GM18505 (cell line): ENCODE measurements around the gene PRKD1.

Experiments used
- ATAC-seq: cut with Tn5 transposase; IDR thresholded peaks from one replicate; pipeline ENCODE4 v1.9.1; 2021; ENCODE audit not compliant: unreplicated experiment
- POLR2A ChIP-seq: IDR thresholded peaks from 4 replicates; pipeline ENCODE4 v1.6.1; 2011; ENCODE audit warnings: borderline replicate concordance; ENCODE audit not compliant: insufficient read depth, insufficient read length; ENCODE audit errors: extremely low read depth

PRKD1 gene

DNA sequence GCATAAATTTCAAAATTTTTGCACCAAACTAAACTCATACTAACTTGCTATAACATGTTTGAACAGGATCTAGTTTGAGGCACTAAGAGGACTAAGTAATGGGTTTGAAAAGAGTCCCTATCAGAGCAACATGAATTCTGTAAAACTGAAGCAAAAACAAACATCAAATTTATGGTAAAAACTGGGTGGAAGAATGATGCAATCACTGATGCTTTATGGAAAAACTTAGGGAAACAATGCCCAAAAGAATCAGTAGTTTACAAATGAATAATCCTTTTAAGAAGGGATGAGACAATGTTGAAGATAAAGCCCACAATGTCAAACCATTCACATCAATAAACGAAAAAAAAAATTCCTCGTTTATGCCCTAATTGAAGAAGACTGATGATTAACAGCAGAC is 88.9 kb downstream of the PRKD1 start:
- ATAC-seq: no peak
- no peak for TF ChIP-seq POLR2A

DNA sequence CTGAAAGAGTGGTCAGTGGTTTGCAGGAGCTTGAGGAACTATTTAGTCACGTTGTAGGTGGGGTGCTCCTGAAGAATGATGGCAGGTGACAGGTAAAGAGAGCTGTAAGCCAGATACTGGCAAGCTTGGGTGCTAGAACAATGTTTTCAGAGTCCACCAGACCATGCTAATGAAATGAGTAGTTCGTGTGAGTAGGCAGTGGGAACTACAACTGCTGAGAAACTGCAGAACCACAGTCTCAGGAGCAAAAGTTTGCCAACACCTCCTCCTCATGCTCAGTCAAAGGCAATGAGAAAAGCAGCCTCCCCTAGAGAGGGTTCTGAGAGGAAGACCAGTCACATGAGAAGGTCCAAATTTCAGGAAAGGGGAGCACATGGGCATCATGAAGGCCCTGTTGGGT is 91.3 kb downstream of the PRKD1 start:
- no peak for ATAC-seq
- no peak for TF ChIP-seq POLR2A

DNA sequence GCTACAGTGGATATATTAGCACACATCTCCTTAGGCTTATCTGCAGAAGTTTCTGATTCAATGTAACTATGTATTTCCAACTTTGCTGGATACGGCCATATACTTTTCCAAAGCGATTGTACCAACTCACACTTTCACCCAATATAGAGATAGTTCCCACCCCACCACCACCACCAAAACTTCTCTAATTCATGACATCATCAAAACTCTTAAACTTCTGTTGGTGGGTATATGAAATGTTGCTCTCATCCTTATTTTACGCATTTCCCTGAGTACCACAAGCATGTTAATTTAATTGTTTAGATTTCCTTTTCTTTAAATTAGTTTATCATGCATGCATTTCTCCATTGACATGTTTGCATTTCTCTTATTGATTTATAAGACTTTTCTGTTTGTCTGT is 95.6 kb downstream of the PRKD1 start:
- TF ChIP-seq POLR2A: no peak
- no peak for ATAC-seq

DNA sequence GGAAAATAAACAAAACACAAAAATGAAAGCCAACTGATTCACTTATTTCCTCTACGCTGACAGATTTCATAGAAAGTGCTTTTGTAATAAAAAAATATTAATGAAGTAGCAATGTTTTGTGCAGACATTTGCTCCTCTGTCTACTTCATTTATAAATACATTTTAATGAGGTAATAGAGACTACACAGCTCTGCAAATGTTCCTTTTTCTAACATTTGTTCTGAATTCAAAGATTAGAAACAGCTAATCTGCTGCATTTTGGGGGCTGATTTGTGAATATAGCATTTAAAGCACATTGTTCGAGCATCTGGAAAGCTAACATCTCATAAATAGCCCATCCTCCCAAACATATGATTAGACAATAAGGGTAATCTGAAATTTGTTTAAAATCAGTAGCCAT is 97.8 kb downstream of the PRKD1 start:
- ATAC-seq: no peak
- TF ChIP-seq POLR2A: no peak

DNA sequence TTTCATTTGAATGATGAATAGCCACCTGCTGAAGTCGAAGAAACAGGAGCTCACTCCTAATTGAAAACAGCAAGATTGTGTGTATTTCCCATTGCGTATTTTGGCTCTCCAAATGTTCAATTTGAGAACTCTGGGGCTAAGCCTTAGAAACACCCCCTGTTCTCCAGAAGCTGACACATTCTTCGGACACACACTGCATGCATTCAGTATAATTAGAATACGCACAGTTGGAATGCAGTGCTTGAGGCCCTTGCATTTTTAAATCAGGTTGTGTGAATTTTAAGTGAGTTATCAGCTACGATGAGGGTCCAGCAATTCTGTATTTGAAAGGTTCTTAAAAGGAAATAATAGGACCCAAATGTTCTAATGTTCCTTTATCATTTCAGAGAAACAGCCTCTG is 103.8 kb downstream of the PRKD1 start:
- TF ChIP-seq POLR2A: no peak
- no peak for ATAC-seq

DNA sequence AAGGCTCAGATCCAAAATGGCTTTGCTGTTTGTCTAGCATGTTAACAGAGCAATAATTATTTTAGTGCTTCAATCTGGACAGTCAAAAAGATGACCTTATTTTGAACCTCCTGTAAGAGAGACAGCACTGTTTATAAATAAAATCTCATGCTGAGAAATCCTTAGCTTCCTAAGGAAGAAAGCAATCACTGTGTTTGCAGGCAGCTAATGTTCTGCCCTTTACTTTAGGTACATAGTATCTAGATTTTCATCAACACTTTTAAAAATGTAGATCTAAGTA is 105.3 kb downstream of the PRKD1 start:
- TF ChIP-seq POLR2A: no peak
- no peak for ATAC-seq

DNA sequence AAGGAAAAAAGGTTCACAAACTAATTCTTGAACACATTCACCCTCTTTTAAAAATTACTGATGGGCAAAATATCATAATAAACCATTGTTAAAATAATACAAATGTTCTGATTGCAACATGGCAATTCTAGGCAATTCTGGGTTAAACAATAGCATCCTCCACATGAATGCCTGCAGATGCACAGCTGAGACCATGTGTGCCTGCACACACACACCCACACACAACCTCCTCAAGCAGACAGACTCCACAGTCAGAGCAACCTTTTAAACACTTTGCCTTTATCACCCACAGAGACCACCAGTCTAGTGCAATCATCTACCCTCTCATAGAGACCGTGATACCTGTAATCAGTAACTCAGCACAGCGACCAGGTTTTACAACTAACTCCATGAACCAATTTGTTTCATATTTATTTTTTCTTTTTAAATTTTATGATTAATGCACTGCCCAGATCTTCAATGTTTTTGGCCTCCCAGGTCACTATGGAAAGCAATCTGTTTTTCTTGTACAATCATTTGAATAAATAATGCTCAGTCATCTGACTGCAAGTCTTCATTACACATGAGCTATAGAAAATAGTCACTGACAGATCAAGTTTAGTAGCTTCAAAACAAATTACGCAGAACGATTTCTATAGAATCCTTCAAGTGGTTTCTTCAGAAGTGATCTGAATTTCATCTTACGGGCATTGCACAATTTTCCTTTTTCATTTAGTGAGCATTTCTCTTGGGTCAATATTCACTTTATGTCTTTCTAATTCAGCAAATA is 105.8 kb downstream of the PRKD1 start:
- ATAC-seq: no peak
- TF ChIP-seq POLR2A: no peak

DNA sequence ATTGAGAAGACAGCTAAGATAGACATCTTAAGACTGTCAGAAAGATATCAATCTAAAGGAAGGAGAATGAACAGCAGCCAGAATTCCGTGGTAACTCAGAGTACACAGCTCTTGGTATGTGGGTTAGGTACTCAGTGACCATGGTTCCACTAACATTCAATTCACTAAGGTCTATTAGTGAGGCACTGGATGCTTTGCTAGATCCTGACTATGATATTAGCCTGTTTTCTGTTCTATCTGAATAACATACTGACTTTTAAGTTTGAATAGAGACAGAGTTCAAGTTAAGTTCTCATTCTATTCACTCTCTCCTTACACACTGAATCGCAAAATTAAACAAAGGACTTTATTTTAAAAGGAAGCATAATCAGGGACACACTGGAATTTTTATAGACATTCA is 106.4 kb downstream of the PRKD1 start:
- no peak for TF ChIP-seq POLR2A
- no peak for ATAC-seq

DNA sequence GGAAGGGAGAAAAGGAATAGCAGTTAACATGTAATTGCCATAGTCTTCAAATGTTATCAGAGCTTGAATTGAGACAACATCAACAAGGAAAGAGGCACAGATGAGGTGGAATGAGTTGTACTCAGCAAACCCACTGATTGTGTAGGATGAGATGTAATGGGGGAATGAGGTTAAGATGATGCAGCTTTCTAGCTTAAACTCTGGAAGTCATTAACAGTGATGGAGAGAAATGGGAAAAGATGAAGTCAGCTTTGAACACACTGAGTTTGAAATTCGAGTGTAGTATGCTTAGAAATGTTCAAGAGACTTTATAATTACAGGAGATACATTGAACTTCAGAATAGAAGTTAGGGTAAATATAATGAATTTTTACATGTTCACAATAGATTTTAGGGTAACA is 106.9 kb downstream of the PRKD1 start:
- no peak for ATAC-seq
- no peak for TF ChIP-seq POLR2A

DNA sequence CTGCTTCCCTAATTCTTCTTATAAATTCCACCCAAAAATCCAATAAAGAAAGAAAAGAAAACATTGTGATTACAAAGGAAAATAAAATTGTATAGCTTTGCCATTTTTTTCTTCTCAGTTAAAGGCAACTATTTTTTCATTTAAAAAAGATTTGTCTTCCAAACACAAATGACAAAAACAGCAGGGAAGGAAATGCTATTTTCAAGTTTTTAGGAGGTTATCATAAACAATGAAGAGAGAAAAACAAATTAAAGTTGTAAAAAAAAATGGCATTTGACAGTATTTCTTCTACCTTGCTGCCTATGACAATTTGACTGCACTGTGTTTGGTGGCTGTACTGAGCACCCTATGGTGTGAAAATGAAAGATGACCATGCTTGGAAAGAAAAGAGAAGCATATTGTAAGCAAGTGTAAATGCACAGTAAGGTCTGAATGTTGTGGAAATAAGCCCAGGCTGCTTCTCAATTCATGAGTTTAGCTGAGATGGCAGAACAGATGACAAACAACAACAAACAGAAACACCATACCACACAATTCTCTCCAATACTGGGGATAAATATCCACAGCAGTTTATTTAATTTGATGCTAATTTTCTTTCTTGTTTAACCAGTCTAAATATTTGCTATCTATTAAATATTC is 109.8 kb downstream of the PRKD1 start:
- no peak for ATAC-seq
- TF ChIP-seq POLR2A: no peak

DNA sequence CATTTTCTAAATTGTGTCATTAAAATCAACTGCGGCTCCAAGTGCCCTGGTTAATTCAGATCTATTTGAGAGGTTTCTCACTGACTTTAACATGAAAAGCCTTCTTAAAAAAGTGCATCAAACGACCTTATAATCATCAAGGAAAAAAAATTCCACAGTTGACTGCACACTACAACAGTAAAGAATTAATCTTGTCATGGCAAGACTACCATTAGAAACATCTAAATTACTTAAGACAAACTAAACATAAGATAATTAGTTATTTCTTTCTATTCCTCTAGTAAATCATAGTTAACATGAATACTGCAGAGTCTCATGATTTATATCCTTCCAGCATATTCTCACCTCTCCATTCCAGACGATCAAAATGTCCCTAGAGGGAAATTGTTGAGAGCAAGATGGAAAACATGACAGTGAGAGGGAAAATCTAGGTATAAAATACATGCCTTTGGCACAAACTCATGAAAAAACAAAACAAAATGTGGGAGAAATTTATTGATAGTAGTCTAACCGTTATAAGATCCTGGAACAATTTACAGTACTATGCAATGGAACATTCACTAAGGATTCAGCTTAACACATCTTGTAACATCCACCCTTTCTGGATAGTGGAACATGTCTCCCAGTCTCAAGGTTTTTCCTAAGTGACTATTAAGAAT is 112.5 kb downstream of the PRKD1 start:
- TF ChIP-seq POLR2A: no peak

DNA sequence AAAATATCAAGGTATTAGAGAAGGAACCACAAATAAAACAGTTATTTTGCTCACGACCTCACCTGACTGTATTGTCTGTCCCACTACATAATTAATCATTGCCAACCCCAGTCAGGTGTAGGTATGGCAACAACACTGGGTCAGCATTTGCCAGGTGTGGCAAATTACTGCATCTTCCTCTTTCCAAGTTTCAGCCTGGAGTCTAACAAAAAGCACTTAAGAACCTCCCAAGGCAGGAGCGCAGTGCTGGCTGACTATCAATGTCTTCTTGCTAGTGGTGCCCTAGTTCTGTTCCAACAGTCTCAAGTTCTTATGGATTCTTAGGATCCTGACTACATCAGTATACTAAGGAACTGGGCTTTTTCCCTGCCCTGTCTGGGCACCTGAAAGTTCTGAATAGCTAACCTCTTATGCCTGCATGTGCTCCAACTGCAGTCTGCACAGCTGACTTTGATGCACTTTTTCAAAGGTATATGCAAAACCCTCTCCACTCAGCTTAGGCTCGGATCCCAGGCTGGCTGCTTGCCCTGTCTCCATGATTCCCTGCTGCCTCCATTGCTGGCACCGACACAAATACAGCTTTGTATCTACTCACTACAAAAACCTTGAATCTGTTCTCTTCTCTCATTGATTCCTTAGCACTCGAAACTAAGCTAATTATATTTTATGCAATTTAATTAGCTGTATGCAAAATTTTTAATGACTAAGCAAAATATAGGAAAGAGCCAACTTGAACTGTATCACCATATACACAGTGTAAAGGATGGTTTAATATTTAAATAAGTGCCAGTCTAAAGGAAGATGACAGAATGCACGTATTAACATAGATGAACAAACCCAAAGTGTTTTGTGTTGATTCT is 113.3 kb downstream of the PRKD1 start:
- no peak for ATAC-seq
- TF ChIP-seq POLR2A: no peak

More for the DNA sequence above, 112.5 kb downstream of the PRKD1 start:
- ATAC-seq: no peak

DNA sequence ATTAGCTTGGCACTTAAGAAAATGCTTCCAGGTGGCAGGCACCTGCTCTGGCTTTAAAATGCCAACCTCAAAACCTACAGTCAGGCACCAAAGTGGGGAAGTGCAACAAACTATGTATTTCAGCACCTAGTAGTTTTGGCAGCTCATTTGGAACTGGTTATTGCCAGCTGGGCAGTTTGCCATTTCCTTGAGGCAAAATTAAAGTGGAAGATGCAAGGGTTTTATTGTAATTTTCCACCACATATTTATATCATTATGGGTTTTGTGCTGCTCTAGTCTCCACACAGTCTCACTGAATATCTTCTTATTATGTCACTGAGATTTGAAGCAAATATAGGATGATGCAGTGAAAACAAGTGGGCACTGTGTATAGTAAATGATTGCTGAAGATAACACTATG is 117.0 kb downstream of the PRKD1 start:
- no peak for ATAC-seq
- no peak for TF ChIP-seq POLR2A
